DMS79 treated with DMSO at 0.1 percent for 48 hours (cell line): ENCODE results near the gene VAV2.

Experiments used
- DNase-seq: peaks from one replicate; lab custom pipeline; 2025; lab: John Stamatoyannopoulos, UW

VAV2 gene

GRCh38 chr9:133852431-133852830 lies 139.7 kb downstream of the VAV2 start:
- no peak for DNase-seq

GRCh38 chr9:133851693-133852092 lies 140.4 kb downstream of the VAV2 start:
- no peak for DNase-seq

DNA sequence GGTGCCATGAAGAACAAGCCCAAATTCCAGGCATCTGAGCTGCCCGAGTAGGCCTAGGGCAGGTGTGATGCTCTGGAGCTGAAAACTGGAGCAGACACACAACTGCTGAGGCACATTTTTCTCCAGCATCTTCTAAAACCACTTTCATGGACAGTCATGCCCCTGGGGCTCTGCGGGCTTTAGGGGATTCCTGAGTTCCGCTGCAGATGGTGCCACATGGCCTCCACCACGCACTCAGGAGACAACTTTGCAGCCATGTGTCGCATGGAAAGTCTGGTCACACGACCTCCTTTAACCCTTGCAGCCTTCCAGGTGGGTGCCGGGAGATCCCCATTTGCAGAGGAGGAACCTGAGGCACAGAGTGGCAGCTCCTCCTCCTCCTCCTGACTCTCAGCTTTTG lies 141.2 kb downstream of the VAV2 start:
- no peak for DNase-seq

- DNase-seq, result no peak
These were observed 142.0 kb downstream of the VAV2 start for GRCh38 chr9:133850161-133850560.

DNA sequence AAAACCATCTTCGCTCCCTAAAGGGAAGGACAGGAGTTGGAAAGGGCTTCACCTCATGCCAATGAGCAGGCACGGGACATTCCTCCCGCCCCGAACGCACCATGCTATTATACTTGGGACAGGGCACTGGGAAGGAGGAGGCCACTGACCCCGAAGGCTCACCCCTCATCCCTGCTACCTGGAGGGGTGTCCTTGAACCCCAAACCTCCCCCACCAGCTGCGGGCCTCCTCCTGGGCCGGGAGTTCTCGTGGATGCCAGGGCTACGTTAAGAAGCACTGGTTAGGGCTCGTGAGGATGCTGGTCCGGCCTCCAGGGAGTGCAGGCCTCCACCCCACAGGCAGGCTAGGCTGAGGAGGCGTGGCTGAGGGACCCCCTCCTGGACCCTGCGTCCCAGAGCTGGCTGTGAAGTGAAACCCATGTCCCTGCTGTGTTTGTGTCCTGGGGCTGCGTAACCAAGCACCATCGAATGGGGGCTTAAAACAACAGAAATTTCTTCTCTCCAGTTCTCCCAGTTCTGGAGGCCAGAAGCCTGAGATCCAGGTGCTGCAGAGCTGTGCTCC lies 142.9 kb downstream of the VAV2 start:
- no peak for DNase-seq

- no peak for DNase-seq
These were observed 143.5 kb downstream of the VAV2 start for GRCh38 chr9:133848471-133849109.

- no peak for DNase-seq
These were observed 145.5 kb downstream of the VAV2 start for GRCh38 chr9:133846483-133847090.

DNA sequence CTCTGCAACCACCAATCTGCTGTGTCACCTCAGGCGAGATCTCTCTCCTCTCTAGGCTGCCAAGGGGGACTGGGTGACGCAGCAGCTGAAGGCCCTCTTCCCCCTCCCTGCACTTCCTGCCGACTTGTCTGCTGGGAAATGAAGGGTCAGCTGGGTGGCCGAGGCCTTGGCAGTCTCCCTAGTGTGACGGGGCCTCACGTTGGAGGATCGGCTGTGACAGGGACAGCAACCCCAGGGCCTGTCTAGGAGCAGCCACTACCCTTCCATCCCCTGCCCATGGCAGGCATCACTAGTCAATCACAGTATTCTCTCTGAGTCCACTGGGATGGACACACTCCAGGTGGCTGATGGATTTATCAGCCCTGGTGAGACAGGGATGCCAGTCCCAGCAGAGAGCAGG lies 146.7 kb downstream of the VAV2 start:
- no peak for DNase-seq

GRCh38 chr9:133844881-133845410 lies 147.2 kb downstream of the VAV2 start:
- no peak for DNase-seq

DNA sequence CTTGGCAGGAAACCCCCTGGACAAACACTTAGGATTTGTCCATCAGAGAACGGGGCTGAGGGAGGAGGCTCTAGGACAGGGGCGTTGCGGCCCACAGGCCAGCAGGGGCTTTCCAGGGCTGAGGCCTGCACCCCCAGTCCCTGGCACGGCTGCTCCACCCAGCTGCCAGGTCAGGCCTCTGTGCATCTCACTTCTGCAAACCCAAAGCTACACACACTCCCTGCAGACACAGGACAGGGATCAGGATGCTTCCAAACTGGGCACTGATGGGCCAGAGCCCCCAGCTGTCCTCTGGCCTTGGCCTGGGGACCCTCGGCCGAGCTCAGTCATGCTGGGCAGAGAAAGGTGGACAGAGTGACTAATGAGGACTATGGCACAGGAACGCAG lies 147.7 kb downstream of the VAV2 start:
- no peak for DNase-seq

- no peak for DNase-seq
These were observed 148.2 kb downstream of the VAV2 start for GRCh38 chr9:133843751-133844397.

- no peak for DNase-seq
These were observed 148.9 kb downstream of the VAV2 start for GRCh38 chr9:133843250-133843649.

DNA sequence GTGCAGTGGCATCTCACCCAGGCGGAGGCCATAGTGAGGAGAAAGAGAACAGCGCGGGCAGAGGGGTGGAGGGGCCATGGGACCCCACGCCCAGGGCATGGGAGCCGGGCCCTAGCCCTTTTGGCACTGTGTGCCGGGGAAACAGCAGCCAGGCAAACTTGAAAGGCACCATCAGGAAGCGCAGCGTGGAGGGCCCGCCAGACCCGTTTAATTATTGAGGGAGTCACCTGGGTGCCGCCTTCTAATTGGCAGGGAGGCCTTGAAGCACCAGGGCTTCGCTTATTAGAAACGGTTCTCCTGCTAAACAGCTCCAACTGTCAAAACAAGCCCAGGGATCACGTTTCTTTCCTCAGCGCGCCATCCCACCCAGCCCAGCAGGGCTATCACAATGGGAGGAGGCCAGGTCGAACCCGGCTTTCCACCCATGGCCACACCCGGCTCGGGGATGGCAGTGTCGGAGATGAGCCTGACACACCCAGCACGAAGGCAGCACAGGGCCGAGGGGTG lies 149.3 kb downstream of the VAV2 start:
- no peak for DNase-seq

- peak; percentile 53 for DNase-seq
These were observed 149.9 kb downstream of the VAV2 start for GRCh38 chr9:133842174-133842573.

GRCh38 chr9:133841167-133841812 lies 150.8 kb downstream of the VAV2 start:
- DNase-seq, result no peak

DNA sequence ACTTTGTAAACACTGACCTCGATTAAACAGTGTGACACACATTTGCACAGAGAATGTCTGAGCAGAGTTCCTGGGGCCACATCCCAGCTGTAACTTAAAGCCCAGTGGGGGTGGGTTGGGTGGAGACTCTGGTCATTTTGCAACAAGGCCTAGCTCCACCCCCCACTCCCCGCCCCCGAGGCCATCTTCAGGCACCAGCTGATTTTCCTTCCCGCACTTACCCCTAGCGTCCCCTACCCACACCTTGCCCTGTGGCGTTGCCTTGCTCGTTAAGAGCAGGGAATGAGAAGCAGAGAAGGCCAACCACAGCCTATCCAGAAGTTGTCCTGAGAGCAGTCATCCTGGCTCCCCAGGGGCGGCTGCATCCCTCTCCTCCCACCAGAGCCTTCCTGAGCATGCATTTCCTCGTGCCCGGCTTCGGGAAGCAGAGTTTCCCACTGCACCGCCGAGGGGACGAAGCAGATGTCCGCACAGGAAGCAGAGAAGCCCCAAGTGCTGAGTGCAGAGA lies 152.2 kb downstream of the VAV2 start:
- no peak for DNase-seq

- DNase-seq, result no peak
These were observed 153.1 kb downstream of the VAV2 start for GRCh38 chr9:133838859-133839507.

DNA sequence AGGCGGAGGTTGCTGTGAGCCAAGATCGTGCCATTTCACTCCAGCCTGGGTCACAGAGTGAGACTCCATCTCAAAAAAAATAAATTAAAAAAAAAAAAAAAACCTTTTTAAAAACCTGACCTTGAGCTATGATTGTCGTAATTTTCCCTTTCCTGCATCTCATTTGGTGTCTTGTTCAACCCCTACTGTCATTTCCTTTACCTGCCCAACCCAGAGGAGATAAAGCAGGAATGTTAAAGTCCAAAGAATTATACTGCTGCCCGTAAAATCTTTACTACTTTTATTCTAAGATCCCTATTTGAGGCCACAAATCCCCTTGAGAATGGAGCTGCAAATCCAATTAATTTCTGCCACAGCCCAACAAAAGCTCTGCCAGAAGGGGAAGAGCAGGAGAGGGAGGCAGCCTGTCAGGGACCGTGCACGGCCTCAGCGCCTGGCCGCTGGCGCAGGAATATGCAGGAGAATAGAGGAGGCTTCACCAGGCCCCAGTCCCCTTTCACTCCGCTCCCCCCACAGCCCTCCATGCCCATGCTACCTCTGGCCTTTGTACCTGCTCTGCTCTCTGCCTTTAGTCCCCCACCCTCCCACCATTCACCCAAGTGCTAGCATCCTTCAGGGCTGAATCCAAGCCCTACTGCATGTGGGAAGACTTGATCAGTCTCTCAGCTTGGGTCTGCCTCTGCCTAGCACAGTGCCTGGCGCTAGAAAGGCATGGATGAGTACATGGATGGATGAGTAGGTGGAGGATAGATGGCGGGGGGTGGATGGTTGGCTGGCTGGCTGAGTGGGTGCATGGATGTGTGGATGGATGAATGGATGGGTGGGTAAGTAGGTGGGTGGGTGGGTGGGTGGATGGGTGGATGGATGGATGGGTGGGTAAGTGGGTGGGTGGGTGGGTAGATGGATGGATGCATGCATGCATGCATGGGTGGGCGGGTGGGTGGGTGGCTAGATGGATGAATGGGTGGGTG lies 154.2 kb downstream of the VAV2 start:
- DNase-seq, result no peak

DNA sequence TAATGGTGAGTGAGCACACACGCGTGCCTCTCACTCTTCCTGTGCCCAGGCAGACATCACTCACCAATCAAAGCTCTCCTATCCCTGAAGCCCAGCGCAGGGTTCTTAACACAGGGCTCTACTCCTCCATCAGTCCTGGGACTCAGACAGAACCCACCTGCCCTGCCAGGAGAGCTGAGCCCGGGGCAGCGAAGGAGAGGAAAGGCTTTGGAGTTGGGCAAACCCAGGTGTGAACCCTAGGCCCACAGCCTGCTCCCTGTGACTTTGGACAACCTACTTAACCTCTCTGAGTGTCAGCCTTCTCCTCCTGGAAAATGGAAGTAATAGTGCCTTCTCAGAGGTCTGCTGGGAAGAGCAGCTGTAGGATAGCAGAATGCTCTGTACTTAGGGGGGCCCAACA lies 155.3 kb downstream of the VAV2 start:
- DNase-seq, result no peak

- DNase-seq, result no peak
These were observed 155.9 kb downstream of the VAV2 start for GRCh38 chr9:133836001-133836758.
